HG02884 (cell line): ENCODE data around the gene DERL3.

ENCODE experiments used
- ATAC-seq: cut with Tn5 transposase; IDR thresholded peaks from one replicate; pipeline ENCODE4 v1.9.1; 2021; ENCODE audit warnings: mild to moderate bottlenecking, moderate library complexity; ENCODE audit not compliant: unreplicated experiment

Gene DERL3

DNA sequence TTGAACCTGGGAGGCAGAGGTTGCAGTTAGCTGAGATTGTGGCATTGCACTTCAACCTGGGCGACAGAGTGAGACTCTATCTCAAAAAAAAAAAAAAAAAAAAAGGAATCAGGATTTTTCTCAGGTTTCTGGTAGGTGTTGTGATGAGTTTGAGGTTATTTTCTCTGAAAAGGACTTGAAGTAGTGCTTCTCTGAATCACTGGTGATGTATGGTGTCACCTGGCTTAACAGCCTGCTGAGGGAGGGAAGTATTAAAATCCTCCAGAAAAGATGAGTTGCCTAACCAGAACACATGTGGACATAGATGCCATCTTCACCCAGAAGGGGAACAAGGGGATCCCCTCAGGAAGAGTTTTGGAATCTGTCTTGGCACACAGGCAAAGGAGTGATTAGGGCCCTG lies 32.0 kb downstream of the DERL3 start:
- no peak for ATAC-seq

DNA sequence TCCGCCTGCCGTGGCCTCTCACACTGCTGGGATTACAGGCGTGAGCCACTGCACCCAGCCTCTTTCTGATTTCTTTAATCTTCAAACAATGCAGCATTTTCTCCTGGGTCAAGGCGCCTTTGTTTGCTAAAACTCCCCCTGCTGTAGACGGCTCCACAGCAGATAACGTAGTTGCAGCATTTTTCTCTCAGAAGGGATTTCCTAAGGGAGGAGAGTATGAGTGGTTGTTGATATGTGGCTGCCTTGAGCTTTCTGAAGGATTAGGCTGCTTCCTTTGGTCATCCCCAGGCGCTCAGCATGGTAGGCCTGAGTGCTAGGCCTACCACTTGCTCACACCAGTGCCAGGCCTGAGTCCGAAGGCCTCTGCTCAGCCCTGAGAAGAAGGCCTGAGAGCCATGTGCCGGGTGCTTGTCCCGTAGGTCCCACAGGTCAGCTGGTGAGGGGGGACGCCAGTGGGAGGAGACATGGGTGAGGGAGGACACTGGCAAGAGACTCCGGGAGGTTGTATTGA lies 34.0 kb downstream of the DERL3 start:
- ATAC-seq, result no peak

DNA sequence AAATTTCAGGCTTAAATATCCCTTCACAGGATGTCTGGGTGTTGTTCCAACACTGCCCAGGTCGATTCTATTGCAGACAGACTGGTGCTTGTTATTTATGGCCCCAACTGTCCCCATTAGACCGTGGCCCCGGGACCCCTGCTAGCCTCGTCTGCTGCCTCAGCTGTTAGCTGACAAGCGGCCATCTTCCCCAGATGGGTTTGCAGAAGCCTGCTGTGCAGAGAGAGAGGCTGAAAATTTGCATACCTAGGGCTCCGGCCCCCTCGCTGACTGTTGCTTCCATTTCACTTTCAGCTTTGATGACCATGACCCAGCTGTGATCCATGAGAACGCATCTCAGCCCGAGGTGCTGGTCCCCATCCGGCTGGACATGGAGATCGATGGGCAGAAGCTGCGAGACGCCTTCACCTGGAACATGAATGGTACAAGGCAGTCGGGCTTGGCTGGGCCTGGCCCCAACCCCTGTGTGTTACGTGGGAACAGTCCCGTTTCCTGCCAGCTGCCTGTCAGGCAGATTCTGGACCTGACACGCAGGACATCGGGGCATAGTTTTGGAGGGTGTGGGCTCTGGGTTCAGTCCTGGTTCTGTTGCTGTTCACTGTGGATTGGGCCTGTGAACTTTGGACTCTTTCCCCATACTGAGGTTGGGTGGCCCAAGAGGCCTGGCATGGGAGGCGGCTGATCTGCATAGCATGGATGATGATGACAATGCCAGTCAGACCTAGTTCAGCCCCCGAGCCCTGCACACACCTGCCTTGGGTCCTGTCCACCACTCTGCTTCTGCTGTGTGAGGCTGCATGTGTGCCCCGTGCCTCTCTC lies 35.6 kb downstream of the DERL3 start:
- no peak for ATAC-seq

DNA sequence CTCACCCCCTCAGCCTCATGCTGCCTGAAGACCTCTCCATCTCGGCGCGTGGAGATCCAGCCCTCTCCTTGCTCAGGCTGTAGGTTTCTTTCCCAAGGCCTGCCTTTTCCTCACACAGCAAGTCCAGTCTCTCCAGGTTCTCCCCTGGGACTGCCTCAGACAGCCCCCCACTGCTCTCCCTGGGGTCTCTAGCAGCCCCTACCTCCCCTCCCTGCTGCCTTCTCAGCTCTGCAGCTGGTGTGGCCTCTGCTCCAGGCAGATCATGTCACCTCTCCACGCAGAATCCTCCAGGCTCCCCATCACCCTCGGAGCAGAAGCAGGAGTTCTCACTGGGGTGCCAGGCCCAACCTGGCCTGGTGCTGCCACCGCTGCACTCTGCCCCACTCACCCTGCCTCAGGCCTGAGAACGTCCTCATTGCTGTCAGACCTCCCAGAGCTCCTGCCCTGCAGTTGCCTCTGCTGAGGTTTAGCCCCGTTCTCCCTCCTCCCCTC lies 36.9 kb downstream of the DERL3 start:
- no peak for ATAC-seq

DNA sequence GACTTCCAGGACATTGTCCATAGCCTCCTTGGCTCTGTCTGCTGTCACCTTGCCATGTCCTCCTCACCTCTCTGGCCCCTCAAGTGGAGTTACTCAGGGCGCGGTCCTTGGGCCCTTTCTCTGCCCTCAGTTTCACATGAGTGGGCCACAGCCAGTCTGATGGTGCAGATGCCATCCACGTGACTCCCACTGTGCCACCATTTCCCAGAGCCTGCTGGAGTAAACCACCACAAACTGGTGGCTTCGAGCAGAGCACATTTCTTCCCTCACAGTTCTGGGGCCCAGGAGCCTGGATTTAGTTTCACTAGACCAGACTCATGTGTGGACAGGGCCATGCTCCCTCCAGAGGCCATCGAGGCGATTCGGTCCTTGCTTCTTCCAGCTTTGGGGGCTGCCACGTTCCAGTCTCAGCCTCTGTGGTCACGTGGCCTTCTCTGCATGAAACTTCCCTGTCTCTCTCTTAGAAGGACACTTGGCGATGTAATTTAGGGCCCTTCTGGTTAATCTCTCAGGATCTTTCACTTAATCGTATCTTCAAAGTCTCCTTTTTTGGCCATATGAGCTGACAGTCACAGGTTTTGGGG lies 37.5 kb downstream of the DERL3 start:
- no peak for ATAC-seq

DNA sequence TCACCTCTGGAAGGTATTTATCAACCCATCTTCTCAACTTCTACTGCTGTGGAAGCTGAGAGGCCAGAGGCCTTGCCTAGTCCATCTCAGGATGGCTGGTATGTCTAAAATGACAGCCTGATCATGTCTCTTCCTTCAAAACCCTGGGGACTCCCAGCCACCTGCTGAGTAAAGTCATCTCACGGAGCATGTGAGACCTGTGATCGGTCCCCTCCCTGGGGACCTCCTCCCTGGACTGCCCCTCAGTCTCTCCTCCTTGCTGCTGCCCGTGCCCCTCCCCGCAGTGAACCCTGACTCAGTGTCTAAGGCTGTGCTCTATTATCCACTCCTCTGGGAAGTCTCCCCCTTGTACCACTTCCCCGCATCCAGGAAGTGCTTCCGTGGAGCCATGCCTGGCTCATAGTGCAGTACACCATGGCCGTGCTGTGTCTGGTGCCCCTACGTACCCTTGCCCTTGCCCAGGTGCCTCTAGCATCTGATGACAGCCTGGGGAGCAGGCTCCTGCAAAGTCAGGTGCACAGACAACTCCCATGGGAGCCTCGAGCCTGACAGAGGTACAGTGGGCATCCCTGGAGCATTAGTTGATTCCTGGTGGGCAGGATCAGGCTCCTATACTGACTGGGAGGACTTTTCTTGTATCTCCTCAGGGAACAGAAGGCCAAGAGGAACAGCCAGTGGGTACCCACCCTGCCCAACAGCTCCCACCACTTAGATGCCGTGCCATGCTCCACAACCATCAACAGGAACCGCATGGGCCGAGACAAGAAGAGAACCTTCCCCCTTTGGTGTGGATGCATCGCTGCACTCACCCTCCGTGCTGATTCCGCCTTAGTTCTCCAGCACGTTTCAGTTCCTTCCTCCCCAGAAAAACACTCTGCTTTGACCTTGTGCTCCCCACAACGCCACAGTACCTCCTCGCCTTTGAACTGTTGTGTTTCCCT lies 38.2 kb downstream of the DERL3 start:
- ATAC-seq, result no peak

DNA sequence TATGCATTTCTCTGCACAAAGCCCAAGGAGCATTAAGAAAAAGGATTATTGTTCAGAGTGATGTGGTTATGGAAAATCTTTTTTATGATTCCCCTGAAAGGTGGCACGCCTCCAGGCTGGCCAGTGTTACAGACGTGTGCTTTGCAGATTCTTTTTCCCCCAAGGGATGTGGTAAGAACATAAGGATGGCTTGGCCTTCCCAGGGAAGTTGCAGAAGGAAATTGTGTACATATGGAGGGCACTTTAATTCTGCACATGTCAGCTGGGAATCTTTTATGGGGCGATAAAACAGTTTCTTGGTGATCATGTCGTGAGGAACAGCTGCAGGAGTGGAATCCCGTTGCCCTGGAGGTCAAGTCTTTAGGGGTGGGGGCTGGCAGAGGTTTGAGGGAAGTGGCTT lies 42.3 kb downstream of the DERL3 start:
- no peak for ATAC-seq

DNA sequence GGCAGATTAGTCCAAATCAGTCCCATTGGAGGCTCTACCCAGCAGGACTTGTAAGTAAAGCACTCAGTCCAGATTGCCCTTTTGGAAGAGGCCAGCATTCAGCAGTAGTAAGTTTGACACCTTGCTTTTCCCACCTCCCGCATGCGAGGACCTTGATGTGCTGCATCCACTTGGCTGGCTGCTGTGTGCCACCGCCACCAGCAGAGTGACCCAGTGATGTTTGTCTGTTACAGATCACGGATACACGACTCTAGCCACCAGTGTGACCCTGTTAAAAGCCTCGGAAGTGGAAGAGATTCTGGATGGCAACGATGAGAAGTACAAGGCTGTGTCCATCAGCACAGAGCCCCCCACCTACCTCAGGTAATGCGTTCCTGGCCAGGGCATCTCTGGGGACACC lies 45.5 kb downstream of the DERL3 start:
- ATAC-seq, result no peak

DNA sequence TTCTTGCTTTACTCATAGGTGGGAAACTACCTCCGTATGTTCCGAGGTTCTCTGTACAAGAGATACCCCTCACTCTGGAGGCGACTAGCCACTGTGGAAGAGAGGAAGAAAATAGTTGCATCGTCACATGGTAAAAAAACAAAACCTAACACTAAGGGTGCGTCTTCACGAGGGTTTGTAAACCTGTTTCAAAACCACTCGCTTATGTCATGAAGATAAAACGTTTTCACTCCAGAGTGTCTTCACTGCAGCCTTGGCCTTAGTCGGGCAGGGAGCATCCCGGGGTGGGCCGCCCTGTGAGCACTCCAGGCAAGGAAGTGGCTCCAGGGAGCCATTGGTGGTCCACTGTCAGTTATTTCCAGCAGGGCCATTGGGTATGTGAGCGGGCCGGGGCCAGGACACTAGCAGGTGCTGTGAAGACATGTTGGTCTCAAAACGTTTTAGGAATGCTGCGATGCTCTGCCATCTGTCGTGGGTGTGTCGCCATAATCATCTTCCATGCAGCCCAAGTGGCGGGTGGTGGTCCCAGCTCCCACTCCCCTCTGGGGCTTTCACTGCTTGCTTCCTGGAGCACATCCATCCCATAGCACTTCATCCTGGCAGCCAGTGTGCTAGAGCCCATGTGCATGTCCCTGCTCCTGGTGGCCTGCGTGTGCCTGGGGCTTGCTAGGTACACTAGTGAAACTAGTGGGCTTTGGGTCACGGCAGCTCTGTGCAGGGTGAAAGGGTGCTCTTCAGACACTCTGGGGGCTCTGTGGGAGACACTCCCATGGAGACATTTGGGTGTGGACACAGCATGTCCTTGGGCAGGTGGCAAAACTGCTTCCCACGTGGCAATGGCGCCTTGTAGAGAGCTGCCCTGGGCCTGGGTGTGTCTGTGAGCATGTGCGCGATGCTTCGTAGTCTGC lies 46.8 kb downstream of the DERL3 start:
- no peak for ATAC-seq

DNA sequence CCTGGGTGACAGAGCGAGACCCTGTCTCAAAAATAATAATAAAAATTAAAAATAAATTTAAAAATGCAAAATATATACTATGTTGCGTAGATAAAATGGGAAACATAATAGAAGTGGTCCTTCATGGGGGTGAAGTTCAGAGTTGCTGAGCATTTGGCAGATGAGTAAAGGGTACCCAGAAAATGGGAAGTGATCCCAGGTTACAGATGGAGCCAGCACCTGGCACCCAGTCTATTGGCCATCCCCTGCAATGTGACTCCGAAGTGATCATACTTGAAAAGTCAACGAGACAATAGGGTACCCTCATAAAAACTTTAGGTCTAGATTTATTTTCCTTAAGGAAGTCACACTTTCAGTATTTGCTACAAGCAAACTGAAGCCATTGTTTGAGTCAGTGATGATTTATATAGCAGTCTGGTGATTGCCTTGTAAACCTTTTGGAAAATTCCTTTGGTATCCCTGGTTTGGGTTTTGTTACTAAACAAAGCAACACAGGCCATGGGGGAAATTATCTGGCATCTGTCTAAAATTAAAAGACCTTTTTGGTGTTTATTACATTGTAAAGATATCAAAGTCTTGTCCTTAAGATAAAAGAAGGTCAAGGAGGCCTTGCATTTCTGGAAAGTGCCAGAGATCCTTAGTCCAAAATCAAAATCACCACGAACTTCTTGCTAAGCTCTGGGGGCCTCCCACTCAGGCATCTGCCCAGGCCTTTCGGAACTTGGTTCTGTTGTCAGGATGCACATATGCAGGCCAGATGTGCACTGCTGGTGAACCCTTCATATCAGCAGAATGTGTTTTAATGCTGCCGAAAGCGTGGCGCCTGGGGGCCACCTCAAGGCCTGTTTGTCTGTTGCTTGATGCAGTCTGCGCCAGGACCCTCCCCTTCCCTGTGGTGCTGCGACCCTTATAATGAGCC lies 47.7 kb downstream of the DERL3 start:
- no peak for ATAC-seq

DNA sequence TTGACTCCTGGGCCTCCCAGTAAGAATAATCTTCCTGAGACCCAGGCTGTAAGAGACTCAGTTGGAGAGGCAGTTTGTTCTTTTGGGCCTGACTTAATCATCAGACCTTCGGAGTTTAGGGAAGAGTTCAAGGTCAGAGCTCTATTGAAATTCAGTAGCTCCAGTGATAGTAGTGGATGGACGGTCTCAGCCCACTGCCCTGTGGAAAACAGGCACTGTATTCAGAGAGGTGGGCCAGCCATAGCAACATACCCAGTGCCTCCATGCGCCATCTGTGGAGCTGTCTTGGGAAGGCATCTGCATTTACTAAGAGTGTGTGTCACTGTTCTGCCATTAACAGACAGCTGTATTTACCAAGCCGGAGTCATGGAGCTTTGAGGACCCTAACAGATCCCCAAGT lies 49.2 kb downstream of the DERL3 start:
- ATAC-seq, result no peak

DNA sequence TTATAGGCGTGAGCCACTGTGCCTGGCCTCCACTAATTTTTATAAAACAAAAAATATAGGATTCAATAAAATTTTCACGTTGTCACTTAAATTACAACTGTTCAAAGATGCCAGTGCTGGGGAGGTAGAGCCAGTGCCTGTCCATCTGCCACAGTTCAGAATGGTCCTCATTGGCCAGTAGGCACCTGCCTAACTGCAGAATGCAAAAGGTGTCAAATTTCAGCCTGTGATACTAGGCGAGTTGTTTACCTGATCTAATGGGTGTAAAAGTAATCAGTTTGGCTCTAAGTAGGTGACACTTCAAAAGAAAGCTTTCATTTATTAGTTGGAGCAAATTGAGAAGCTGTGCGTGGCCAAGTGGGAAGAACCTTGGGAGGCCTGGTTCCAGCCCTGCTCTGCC lies 49.7 kb downstream of the DERL3 start:
- no peak for ATAC-seq

DNA sequence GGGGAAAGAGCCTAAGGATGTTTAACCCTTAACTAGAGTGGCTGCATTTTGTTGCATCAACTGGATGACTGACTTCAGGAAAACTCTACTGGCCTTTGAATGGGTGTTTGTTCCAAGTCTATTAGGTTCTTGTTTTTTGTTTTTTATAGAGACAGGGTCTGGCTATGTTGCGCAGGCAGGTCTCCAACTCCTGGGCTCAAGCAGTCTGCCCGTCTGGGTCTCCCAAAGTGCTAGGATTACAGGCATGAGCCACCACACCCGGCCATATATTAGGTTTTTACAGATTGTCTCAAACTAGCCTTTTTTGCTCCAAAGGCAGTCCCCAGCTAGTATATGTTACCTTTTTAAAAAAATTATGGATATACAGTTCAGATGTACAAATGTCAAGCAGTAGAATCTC lies 50.9 kb downstream of the DERL3 start:
- ATAC-seq, result no peak

DNA sequence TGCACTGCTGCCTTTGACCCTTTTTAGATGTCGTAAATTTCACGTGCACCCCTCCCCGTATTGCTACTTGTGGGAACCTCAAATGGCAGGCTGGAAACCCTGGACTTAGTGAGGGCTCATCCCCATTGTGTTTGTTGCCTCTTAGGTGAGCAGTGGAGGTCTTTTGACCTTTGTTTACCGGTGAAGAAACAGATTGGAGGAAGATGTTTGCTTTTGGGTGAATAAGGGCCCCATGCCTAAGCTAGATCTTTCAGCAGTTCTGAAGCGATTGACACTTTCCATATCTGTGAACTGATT lies 51.3 kb downstream of the DERL3 start:
- no peak for ATAC-seq

DNA sequence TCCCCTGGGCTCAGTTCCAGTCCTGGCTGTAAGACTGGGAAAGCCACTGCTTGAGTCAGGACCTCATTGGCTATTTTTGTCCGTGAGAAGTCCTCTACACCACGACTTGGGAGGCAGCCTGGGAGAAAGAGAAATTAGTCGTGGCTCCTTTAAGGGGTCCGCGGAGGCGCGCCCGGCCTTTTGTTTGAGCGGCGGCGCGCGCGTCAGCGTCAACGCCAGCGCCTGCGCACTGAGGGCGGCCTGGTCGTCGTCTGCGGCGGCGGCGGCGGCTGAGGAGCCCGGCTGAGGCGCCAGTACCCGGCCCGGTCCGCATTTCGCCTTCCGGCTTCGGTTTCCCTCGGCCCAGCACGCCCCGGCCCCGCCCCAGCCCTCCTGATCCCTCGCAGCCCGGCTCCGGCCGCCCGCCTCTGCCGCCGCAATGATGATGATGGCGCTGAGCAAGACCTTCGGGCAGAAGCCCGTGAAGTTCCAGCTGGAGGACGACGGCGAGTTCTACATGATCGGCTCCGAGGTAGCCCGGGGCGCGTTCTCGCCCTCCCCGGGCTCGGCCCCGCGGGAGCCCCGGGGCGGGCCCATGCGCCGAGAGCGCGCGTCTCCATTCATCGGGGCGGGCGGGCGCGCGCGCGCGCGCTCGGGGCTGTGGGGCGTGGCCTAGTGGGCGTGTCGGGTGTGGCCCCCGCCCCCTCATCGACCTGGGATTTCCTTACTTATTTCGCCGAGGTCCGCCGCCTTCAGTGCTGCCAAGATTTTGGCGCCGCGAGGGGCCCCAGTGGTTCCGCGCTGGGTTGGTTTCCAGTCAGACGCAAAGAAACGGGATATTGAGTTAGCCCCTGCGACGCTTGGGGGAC lies 51.8 kb downstream of the DERL3 start, which contains the start of gene SMARCB1:
SMARCB1 (plus strand) TSS at position 215 of the 848 bp plus-strand sequence; CDS start at position 419, 204 bp downstream.
- peak; percentile 70 for ATAC-seq

DNA sequence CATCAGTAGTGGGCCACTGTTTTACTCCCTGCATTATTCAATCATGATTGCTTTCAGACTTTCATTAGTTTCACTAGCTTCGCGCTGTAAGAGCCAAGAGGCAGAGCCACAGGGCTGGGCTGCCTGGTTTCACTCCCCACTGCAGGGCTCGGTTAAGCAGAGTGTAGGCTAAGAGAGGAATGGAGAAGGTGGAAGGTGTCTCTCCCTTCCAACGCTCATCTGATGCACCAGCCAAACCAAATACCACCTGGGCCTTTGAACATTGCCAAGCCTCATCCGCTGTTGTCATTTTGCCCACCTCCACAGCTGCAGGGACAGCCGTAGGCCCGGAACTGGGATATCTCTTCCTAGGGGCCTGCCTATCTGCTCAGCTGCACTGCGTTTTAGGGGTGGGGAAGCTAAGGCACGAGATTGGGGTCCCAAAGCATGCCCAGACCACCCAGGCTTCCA lies 52.5 kb downstream of the DERL3 start:
- no peak for ATAC-seq
